Mucosa of rectum (tissue), 2 donors: ENCODE data around the gene PPP2R2C.

Experiments
- H3K27ac ChIP-seq, 2 donors: one replicate each; pipeline ENCODE4 v1.7.0; 2013; ENCODE audit warnings: inconsistent platforms in 2 of 2, low read depth in 2 of 2, low read length in 2 of 2
- H3K27me3 ChIP-seq, 2 donors: one replicate each; pipeline ENCODE4 v1.7.0; 2013; ENCODE audit warnings: low read length in 2 of 2; ENCODE audit not compliant: control insufficient read depth in 2 of 2, insufficient read depth in 2 of 2
- H3K36me3 ChIP-seq, 2 donors: one replicate each; pipeline ENCODE4 v1.7.0; 2013; ENCODE audit warnings: low read length in 2 of 2; ENCODE audit not compliant: control insufficient read depth in 2 of 2, insufficient read depth in 2 of 2
- H3K4me1 ChIP-seq, 2 donors: one replicate each; pipeline ENCODE4 v1.7.0; 2013; ENCODE audit warnings: low read length in 2 of 2, mild to moderate bottlenecking in 1 of 2; ENCODE audit not compliant: control insufficient read depth in 2 of 2, insufficient read depth in 2 of 2
- H3K4me3 ChIP-seq, 2 donors: one replicate each; pipeline ENCODE4 v1.7.0; 2013; ENCODE audit warnings: low read length in 2 of 2
- H3K9ac ChIP-seq, 2 donors: one replicate each; pipeline ENCODE4 v1.7.0; 2013; ENCODE audit warnings: low read length in 2 of 2, low read depth in 1 of 2, mild to moderate bottlenecking in 1 of 2
- H3K9me3 ChIP-seq, 2 donors: one replicate each; pipeline ENCODE4 v1.7.0; 2013; ENCODE audit warnings: low read length in 2 of 2; ENCODE audit not compliant: control insufficient read depth in 2 of 2
- donor health status: healthy.
- donor health status: Normal muscosa, but diverticular disease.

PPP2R2C gene

DNA sequence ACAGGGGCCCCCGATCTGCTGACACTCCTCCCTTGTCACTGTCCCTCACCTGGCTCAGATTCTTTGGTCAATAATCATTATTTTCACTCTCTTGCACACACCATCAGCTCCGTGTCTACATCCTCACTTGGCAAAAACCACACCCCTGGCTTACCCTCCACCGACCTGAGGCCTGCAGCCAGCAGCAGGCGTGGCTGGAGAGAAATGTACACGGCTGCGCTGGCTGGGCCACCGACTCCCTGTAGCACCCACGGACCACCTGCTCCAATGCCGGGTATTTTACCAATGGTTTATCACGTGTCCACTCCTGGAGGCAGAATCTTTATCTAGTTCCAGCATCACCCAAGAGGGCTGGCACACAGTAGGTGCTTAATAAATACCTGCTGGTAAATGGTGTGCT lies 104.3 kb downstream of the PPP2R2C start:
- H3K4me3 ChIP-seq: no peak overlapping the region
- H3K27ac ChIP-seq: no peak overlapping the region

DNA sequence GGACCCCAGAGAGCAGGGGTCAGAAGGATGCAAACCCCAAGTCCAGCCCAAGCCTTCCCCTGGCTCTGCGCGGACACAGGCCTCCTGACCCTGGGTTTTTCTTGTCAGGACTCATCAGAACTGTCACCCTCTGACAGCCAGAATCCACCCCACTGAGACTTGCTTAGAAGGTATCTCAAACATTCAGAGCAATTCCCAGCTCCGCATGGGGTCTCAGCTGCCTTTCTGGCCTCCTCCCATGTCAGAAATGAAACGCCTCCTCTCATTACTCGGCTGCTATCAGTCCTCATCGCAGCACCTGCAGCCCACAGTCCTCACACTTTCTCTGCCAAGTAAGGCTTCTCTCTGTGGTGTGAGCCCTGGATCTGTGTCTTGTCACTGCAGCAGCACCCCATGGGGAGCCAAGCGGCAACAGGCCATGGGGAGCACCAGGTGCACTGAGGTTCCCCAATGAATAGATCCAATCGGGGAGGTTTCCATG lies 105.0 kb downstream of the PPP2R2C start:
- Histone ChIP-seq H3K27ac (no peak overlapping the region), H3K4me1 (no peaks in the 10 kb centered on the region), H3K36me3 (no peaks in the 10 kb centered on the region), H3K4me3 (no peak overlapping the region), H3K9me3 (no peaks in the 10 kb centered on the region), H3K27me3 (peaks cover 0 to 6% of the 10 kb centered on the region in 2 donors), H3K9ac (no peak overlapping the region)

More for the DNA sequence above, 104.3 kb downstream of the PPP2R2C start:
- H3K4me1 ChIP-seq: no peaks in the 10 kb centered on the region
- H3K9ac ChIP-seq: no peak overlapping the region
- H3K36me3 ChIP-seq: no peaks in the 10 kb centered on the region
- no peaks in the 10 kb centered on the region for H3K9me3 ChIP-seq
- H3K27me3 ChIP-seq: peaks cover 0 to 6% of the 10 kb centered on the region in 2 donors

DNA sequence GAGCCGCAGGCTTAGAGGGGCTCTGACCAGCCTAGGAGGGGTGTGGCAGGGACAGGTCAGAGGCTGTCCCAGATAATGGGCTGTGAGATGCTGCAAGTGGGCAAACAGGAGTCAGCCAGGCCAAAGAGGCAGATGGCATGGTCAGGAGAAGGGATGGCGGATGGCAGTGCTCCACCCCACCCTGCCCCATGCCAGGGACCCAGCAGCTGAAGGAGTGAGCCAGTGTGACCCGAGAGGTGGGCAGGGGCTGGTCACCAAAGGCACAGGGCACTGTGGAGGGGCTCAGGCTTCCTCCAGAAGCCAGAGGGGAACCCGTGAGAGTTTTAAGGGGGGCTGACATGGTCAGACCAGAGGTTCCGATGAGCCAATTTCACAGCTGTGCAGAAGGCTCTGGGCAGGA lies 105.8 kb downstream of the PPP2R2C start:
- H3K9ac ChIP-seq: no peak overlapping the region
- H3K27me3 ChIP-seq: peaks cover 0 to 6% of the 10 kb centered on the region in 2 donors
- no peaks in the 10 kb centered on the region for H3K36me3 ChIP-seq
- no peaks in the 10 kb centered on the region for H3K9me3 ChIP-seq
- H3K4me1 ChIP-seq: no peaks in the 10 kb centered on the region
- H3K27ac ChIP-seq: no peak overlapping the region
- H3K4me3 ChIP-seq: no peak overlapping the region

DNA sequence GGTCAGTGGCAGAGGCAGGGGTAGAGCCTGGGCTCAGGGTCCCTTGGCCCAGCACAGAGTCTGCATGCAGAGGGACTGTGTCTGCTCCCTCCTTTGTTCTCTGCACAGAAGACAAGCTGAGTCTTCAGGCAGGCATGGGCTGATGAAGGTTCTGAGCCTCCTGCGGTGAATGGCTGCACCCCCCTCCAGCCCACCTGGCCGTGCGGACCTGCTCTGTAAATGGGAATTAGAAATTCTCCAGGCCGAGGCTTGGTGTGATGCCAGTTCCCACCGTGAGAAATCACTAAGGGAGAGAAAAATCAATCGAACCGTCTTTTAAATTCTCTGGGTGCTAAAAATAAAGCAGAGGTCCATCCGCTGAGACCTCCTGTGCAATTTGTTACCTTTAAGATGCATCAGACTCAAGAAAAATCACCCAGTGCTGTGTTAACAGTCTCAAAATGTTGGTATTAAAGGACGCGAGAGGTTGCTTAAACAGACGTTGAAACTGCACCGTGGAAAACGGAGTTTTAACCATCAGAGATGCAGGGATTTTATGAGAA lies 106.8 kb downstream of the PPP2R2C start:
- Histone ChIP-seq H3K36me3 (no peaks in the 10 kb centered on the region), H3K4me3 (no peak overlapping the region), H3K9ac (no peak overlapping the region), H3K27me3 (peaks cover 0 to 6% of the 10 kb centered on the region in 2 donors), H3K4me1 (no peaks in the 10 kb centered on the region), H3K27ac (no peak overlapping the region), H3K9me3 (no peaks in the 10 kb centered on the region)

DNA sequence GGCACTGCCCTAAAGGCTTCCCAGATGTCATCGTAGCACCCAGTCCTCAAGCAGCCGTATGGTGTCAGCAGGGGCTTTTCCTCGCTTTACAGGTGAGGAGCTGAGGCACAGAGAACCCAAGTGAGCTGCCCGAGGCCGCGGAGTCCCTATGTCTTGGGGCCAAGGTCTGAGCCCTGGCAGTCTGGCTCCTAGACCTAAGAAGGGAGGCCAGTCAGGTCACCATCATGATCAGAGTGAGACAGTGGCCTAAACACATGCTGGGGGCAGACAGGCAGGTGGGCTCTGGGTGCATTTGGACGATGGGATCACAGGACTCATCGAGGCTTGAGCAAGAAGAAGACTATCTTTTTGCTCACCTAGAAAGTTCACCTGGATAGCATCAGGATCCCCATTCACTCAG lies 107.8 kb downstream of the PPP2R2C start:
- Histone ChIP-seq H3K27ac (no peak overlapping the region), H3K9ac (no peak overlapping the region), H3K4me3 (no peak overlapping the region), H3K9me3 (no peaks in the 10 kb centered on the region), H3K36me3 (no peaks in the 10 kb centered on the region), H3K4me1 (no peaks in the 10 kb centered on the region), H3K27me3 (peaks cover 0 to 6% of the 10 kb centered on the region in 2 donors)

DNA sequence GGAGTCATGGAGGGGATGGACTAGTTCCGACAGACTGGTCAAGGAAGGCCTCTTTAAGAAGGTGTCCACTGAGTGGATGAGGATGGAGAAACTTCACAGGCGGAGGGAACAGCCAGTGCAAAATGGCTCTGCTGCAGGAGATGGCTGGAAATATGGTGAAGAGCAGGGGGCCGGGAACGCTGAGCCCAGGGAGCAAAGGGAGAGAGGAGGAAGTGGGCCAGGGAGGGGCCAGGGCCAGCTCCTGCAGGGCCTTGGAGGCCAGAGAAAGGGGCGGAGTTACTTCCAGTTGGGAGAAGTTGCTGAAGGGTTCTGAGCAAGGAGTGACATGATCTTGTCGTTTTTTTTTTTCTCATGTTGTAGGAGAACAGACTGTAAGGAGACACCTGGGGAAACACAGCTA lies 108.3 kb downstream of the PPP2R2C start:
- no peak overlapping the region for H3K27ac ChIP-seq
- H3K9me3 ChIP-seq: no peaks in the 10 kb centered on the region
- H3K4me3 ChIP-seq: no peak overlapping the region
- no peaks in the 10 kb centered on the region for H3K36me3 ChIP-seq
- no peaks in the 10 kb centered on the region for H3K4me1 ChIP-seq
- H3K27me3 ChIP-seq: peaks cover 0 to 6% of the 10 kb centered on the region in 2 donors
- H3K9ac ChIP-seq: no peak overlapping the region

DNA sequence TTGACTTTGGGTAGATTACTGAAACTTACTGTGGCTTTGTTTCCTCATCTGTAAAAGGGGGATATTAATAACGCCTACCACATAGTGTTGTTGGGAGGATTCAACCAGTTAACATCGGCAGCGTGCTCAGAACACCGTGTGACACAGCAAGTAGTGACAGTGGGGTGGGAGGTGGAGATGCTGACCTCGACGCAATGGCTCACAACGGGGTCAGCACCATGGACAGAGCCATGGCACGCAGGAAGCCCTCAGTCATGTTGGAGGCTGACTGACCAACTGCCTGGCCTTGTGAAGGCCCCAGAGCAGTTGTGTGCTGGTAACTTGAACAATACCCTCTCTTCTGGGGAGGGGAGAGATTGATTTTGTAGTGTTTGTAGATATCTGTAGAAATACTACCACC lies 109.5 kb downstream of the PPP2R2C start:
- Histone ChIP-seq H3K4me1 (no peaks in the 10 kb centered on the region), H3K4me3 (no peak overlapping the region), H3K27ac (no peak overlapping the region), H3K36me3 (no peaks in the 10 kb centered on the region), H3K9me3 (no peaks in the 10 kb centered on the region), H3K27me3 (peaks cover 0 to 6% of the 10 kb centered on the region in 2 donors), H3K9ac (no peak overlapping the region)

DNA sequence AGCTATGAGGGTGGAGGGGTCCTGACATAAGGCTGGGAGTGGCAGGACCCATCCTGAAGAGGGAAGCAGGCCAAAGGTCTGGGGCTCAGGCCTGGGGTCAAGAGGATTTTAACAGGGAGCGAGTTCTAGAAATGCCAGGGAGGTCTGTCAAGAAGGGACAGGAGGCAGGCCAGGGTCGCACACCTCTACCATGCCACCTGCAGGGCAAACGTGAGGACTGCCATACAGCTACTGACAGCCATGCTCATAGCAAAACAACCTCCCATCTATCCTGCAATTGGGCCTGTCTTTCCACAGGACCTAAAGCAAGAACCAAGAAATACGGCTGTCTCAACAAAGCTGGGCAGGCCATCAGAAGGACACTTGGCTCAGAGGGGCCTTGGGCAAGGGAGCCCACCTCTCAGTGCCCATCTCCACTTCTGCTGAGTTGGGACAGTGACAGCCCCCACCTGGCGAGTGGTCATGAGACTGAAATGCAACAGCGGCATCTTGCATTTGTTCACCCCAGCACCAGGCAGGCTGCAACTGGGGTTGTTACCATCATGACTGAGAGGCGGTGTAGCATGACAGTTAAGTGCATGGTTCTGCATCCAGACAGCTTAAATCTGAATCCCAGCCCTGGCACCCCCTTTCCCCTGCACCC lies 110.0 kb downstream of the PPP2R2C start:
- Histone ChIP-seq H3K4me1 (no peaks in the 10 kb centered on the region), H3K9me3 (no peaks in the 10 kb centered on the region), H3K36me3 (no peaks in the 10 kb centered on the region), H3K27ac (no peak overlapping the region), H3K4me3 (no peak overlapping the region), H3K9ac (no peak overlapping the region), H3K27me3 (peaks cover 0 to 3% of the 10 kb centered on the region in 2 donors)

DNA sequence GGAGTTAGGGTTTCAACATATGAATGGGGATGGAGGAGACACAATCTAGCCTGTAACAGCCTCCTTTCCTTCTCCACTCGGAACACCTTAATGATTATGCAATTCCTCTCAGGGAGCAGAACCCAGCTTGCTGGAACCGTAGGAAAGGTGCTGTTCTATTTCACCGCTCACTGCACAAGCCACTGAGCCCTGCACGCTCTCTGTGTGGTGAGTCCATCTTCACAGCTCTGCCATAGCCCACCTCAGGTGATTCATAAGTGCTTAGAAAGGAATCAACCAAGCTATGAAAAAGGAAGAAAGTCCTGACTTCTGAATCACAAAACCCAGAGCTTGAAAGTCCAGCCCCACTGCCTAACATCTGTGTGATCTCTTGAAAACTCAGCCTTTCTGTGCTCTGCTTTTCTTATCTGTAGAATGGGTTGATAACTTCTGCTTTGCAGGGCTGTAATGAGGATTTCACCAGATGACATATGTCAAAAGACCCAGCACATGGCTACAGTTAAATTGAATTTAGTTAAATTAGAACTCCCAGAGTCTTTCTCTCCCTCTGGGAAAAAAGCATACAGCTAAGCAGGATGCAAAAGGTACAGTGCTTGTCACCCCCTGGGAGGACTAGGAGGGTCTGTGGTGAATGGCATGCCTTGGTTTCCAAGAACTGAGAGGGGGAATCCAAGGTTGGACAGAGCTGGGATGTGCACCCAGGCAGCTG lies 111.2 kb downstream of the PPP2R2C start:
- H3K27me3 ChIP-seq: peaks cover 0 to 3% of the 10 kb centered on the region in 2 donors
- H3K9me3 ChIP-seq: no peaks in the 10 kb centered on the region
- H3K36me3 ChIP-seq: no peaks in the 10 kb centered on the region
- no peak overlapping the region for H3K9ac ChIP-seq
- H3K4me1 ChIP-seq: no peaks in the 10 kb centered on the region
- H3K4me3 ChIP-seq: no peak overlapping the region
- no peak overlapping the region for H3K27ac ChIP-seq

DNA sequence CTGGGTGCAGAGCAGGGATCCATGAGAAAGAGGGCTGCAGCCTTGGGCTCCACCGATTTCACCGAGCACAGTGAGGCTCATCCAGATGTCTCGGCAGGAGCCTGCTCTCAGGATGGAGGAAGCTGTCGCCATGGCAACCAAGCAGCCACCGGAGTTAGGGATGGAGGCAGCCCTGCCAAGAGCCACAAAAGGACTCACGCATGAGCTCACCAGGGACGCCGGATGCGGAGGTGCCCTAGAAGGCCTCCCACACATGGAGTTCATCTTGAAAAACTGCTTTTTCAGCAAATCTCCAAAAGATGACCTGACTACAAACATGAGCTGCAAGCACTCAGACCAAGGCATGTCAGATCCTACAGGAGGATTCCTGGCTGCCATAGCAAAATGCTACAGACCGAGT lies 112.0 kb downstream of the PPP2R2C start:
- no peak overlapping the region for H3K9ac ChIP-seq
- peaks cover 0 to 3% of the 10 kb centered on the region in 2 donors for H3K27me3 ChIP-seq

More for the DNA sequence above, 112.0 kb downstream of the PPP2R2C start:
- Histone ChIP-seq H3K27ac (no peak overlapping the region), H3K4me1 (no peaks in the 10 kb centered on the region), H3K9me3 (no peaks in the 10 kb centered on the region), H3K36me3 (no peaks in the 10 kb centered on the region), H3K4me3 (no peak overlapping the region)
